HepG2 (cell line): ENCODE results near the gene SLC9A5. TPM values are rescaled to one million over a fixed set of nuclear protein-coding genes. Genes with fewer than 3 reads are reported as not detected.
A peak's percentile ranks its signal among the peaks of the same experiment; 100 is the strongest.

ENCODE experiments used
- GLI4 ChIP-seq: sonication (generic); formaldehyde crosslinking; IDR thresholded peaks from 2 replicates; pipeline ENCODE4 v1.5.1; 2020; ENCODE audit warnings: missing genetic modification reagents, mild to moderate bottlenecking, moderate library complexity, borderline replicate concordance
- JUNB ChIP-seq: sonication (generic); formaldehyde crosslinking; IDR thresholded peaks from 2 replicates; pipeline ENCODE4 v1.8.0; 2022; ENCODE audit warnings: missing genetic modification reagents, mild to moderate bottlenecking, borderline replicate concordance
- NR2F6 ChIP-seq, 2 experiments: IDR thresholded peaks; 2 replicates each; pipeline ENCODE4 v1.6.1; 2016; ENCODE audit warnings: antibody characterized with exemption in 1 of 2, mild to moderate bottlenecking in 1 of 2
- PCBP2 ChIP-seq: fragments of 200-400 bp; formaldehyde crosslinking; optimal IDR thresholded peaks from 2 replicates; pipeline ENCODE3; 2018; ENCODE audit warnings: low read length, low read depth; ENCODE audit not compliant: poor library complexity, severe bottlenecking
- SP140L ChIP-seq: sonication (generic); formaldehyde crosslinking; IDR thresholded peaks from 2 replicates; pipeline ENCODE4 v1.4.0; 2020; ENCODE audit warnings: missing genetic modification reagents, borderline replicate concordance
- SP5 ChIP-seq: IDR thresholded peaks from 2 replicates; pipeline ENCODE4 v1.6.1; 2016; ENCODE audit warnings: low read depth, borderline replicate concordance
- TCF12 ChIP-seq, 2 experiments: fragments of 450-650 bp in 1 of 2; sonication (generic) in 1 of 2; formaldehyde crosslinking in 1 of 2; IDR thresholded peaks; 2 replicates each; pipeline versions ENCODE4 v1.6.1 to v1.8.0; 2017 to 2022; ENCODE audit warnings: antibody characterized with exemption in 1 of 2, mild to moderate bottlenecking in 1 of 2, missing genetic modification reagents in 1 of 2, moderate library complexity in 1 of 2
- ZNF468 ChIP-seq: sonication (generic); formaldehyde crosslinking; IDR thresholded peaks from 2 replicates; pipeline ENCODE4 v1.8.0; 2022; ENCODE audit warnings: mild to moderate bottlenecking, moderate library complexity, missing genetic modification reagents
- ZNF850 ChIP-seq: sonication (generic); formaldehyde crosslinking; conservative IDR thresholded peaks from 2 replicates; pipeline ENCODE4 v1.9.0; 2021; ENCODE audit warnings: mild to moderate bottlenecking, missing genetic modification reagents
- polyA plus RNA-seq, 8 experiments: library from polyadenylated mRNA; depleted of rRNA in 3 of 8; stranded (reverse) in 7 of 8; unstranded in 1 of 8; fragments of >200 nt; fragmentation: Illumina TruSeq in 4 of 8; extraction: Trizol in 4 of 8; gene quantifications; 2 replicates each; pipeline versions ENCODE4 v1.2.1 to v1.2.3, GENCODE V29; 2011 to 2016; ENCODE audit warnings: low read depth in 4 of 8, missing spikeins in 1 of 8, mixed read lengths in 1 of 8; ENCODE audit not compliant: insufficient read depth in 1 of 8
- total RNA-seq, 5 experiments: library from RNA; depleted of rRNA; stranded (reverse); fragments of >200 nt; fragmentation: Illumina TruSeq; extraction: Trizol; gene quantifications; 2 replicates each; pipeline ENCODE4 v1.2.3, GENCODE V29; 2016; ENCODE audit warnings: low read depth in 1 of 5
- TF ChIP-seq, protein P1 (sequence below): sonication (generic); formaldehyde crosslinking; IDR thresholded peaks from 2 replicates; pipeline ENCODE4 v1.4.0; 2020; ENCODE audit warnings: low read depth, mild to moderate bottlenecking, missing genetic modification reagents
- TF ChIP-seq, protein P2 (sequence below), 2 experiments: sonication (generic) in 1 of 2; formaldehyde crosslinking in 1 of 2; IDR thresholded peaks; 2 replicates each; pipeline versions ENCODE4 v1.4.0 to v1.6.1; 2018 to 2020; ENCODE audit warnings: missing genetic modification reagents in 2 of 2, borderline replicate concordance in 1 of 2, low read depth in 1 of 2, mild to moderate bottlenecking in 1 of 2, missing biosample characterization in 1 of 2
- TF ChIP-seq, protein P3 (sequence below): sonication (generic); formaldehyde crosslinking; IDR thresholded peaks from 2 replicates; pipeline ENCODE4 v1.4.0; 2020; ENCODE audit warnings: missing genetic modification reagents, mild to moderate bottlenecking, borderline replicate concordance
- TF ChIP-seq, protein P4 (sequence below): sonication (generic); formaldehyde crosslinking; IDR thresholded peaks from 2 replicates; pipeline ENCODE4 v1.5.1; 2020; ENCODE audit warnings: missing genetic modification reagents, mild to moderate bottlenecking, borderline replicate concordance
- TF ChIP-seq, protein P5 (sequence below): sonication (generic); formaldehyde crosslinking; IDR thresholded peaks from 2 replicates; pipeline ENCODE4 v1.5.1; 2020; ENCODE audit warnings: mild to moderate bottlenecking, moderate library complexity, missing genetic modification reagents
- TF ChIP-seq, protein P6 (sequence below): sonication (generic); formaldehyde crosslinking; IDR thresholded peaks from 2 replicates; pipeline ENCODE4 v1.5.0; 2020; ENCODE audit warnings: missing genetic modification reagents, mild to moderate bottlenecking, borderline replicate concordance

SLC9A5 gene
- total and polyA plus RNA-seq, 2 of the 13 experiments (the other 11 are each of a cell fraction or from before 2014, with no cell fraction given), result 0.58 to 1.4 TPM

DNA sequence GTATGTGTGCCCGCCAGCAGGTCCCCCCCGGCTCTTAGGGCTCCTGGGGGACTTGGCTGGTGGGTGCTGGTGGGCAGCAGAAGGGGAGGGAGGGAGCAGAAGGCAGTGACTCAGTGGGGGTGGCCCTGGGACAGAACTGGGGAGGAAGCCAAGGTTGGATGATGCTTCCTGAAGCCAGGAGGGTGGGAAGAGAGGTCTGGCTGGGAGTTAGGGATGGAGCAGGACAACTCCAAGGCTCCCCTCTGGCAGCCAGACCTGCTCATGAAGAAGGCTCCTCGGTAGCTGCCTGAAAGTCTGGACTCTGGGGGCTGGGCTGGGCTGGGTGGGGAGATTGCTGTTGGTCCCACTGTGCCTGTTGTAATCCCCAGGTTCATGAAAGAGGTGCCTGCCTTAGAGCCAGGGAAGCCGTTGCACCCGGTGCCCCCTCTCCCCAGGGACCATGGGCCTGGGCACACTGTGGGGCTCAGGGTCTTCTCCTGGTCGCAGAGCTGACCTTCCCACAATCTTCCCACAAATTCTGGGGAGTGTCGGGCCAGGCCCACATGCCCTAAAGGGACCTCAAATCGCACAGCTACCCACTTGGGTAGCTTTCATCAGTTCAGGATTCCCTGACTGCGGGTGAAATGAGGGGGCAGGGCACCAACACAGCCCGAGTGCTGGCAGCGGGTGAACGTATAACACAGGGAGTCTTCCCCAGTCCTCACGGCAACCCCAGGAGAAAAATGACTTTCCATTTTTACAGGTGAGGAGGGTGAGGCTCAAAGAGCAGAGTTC, 29.4 kb downstream of the SLC9A5 start (continued):
- TF ChIP-seq, protein P1, sequence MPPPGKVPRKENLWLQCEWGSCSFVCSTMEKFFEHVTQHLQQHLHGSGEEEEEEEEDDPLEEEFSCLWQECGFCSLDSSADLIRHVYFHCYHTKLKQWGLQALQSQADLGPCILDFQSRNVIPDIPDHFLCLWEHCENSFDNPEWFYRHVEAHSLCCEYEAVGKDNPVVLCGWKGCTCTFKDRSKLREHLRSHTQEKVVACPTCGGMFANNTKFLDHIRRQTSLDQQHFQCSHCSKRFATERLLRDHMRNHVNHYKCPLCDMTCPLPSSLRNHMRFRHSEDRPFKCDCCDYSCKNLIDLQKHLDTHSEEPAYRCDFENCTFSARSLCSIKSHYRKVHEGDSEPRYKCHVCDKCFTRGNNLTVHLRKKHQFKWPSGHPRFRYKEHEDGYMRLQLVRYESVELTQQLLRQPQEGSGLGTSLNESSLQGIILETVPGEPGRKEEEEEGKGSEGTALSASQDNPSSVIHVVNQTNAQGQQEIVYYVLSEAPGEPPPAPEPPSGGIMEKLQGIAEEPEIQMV (CRISPR knock-in tag), result no peak
- TF ChIP-seq PCBP2 (no peak), SP5 (no peak), NR2F6 (IDR thresholded peaks at IDR 0.05) (no peak), NR2F6 (CRISPR knock-in tag; IDR thresholded peaks at IDR 0.05) (no peak), ZNF850 (CRISPR knock-in tag) (0 out of 2 replicates have a peak, but pooled peaks have one; percentile 52), GLI4 (CRISPR knock-in tag) (0 out of 2 replicates have a peak, but pooled peaks have one; percentile 14), JUNB (CRISPR knock-in tag) (no peak), SP140L (CRISPR knock-in tag) (no peak), ZNF468 (CRISPR knock-in tag) (no peak), TCF12 (IDR thresholded peaks at IDR 0.05) (no peak), TCF12 (CRISPR knock-in tag; IDR thresholded peaks at IDR 0.05) (0 out of 2 replicates have a peak, but pooled peaks have one; percentile 35)
- TF ChIP-seq, protein P2, sequence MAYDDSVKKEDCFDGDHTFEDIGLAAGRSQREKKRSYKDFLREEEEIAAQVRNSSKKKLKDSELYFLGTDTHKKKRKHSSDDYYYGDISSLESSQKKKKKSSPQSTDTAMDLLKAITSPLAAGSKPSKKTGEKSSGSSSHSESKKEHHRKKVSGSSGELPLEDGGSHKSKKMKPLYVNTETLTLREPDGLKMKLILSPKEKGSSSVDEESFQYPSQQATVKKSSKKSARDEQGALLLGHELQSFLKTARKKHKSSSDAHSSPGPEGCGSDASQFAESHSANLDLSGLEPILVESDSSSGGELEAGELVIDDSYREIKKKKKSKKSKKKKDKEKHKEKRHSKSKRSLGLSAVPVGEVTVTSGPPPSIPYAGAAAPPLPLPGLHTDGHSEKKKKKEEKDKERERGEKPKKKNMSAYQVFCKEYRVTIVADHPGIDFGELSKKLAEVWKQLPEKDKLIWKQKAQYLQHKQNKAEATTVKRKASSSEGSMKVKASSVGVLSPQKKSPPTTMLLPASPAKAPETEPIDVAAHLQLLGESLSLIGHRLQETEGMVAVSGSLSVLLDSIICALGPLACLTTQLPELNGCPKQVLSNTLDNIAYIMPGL (CRISPR knock-in tag; IDR thresholded peaks at IDR 0.05; ENCODE audit: borderline replicate concordance in 1 of 2, low read depth in 1 of 2), result peak in 1 of 2 experiments; percentile 82; a peak in 2 of 4 replicates
- TF ChIP-seq, protein P3, sequence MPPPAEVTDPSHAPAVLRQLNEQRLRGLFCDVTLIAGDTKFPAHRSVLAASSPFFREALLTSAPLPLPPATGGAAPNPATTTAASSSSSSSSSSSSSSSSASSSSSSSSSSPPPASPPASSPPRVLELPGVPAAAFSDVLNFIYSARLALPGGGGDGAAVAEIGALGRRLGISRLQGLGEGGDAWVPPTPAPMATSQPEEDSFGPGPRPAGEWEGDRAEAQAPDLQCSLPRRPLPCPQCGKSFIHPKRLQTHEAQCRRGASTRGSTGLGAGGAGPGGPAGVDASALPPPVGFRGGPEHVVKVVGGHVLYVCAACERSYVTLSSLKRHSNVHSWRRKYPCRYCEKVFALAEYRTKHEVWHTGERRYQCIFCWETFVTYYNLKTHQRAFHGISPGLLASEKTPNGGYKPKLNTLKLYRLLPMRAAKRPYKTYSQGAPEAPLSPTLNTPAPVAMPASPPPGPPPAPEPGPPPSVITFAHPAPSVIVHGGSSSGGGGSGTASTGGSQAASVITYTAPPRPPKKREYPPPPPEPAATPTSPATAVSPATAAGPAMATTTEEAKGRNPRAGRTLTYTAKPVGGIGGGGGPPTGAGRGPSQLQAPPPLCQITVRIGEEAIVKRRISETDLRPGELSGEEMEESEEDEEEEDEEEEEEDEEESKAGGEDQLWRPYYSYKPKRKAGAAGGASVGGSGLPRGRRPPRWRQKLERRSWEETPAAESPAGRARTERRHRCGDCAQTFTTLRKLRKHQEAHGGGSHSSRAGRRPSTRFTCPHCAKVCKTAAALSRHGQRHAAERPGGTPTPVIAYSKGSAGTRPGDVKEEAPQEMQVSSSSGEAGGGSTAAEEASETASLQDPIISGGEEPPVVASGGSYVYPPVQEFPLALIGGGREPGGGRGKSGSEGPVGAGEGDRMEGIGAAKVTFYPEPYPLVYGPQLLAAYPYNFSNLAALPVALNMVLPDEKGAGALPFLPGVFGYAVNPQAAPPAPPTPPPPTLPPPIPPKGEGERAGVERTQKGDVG (CRISPR knock-in tag), result 0 out of 2 replicates have a peak, but pooled peaks have one; percentile 46
- TF ChIP-seq, protein P4, sequence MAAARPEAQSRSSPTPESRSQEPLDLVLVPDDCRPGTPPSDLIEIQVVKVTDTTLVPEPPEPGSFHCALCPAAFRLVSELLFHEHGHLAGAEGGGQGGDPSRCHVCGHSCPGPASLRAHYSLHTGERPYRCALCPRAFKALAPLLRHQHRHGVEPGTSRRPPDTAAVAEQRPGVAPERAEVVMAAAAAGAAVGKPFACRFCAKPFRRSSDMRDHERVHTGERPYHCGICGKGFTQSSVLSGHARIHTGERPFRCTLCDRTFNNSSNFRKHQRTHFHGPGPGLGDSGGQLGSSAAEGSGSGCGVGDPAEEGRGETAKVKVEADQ (CRISPR knock-in tag), result no peak
- TF ChIP-seq, protein P5, sequence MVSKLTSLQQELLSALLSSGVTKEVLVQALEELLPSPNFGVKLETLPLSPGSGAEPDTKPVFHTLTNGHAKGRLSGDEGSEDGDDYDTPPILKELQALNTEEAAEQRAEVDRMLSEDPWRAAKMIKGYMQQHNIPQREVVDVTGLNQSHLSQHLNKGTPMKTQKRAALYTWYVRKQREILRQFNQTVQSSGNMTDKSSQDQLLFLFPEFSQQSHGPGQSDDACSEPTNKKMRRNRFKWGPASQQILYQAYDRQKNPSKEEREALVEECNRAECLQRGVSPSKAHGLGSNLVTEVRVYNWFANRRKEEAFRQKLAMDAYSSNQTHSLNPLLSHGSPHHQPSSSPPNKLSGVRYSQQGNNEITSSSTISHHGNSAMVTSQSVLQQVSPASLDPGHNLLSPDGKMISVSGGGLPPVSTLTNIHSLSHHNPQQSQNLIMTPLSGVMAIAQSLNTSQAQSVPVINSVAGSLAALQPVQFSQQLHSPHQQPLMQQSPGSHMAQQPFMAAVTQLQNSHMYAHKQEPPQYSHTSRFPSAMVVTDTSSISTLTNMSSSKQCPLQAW, result peak; percentile 63; the same call in 1 of the 2 replicates
- TF ChIP-seq, protein P6, sequence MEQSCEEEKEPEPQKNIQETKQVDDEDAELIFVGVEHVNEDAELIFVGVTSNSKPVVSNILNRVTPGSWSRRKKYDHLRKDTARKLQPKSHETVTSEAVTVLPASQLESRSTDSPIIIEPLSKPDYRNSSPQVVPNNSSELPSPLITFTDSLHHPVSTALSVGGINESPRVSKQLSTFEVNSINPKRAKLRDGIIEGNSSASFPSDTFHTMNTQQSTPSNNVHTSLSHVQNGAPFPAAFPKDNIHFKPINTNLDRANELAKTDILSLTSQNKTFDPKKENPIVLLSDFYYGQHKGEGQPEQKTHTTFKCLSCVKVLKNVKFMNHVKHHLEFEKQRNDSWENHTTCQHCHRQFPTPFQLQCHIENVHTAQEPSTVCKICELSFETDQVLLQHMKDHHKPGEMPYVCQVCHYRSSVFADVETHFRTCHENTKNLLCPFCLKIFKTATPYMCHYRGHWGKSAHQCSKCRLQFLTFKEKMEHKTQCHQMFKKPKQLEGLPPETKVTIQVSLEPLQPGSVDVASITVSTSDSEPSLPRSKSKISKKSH, result peak; percentile 39; the same call in 1 of the 2 replicates
